Measurements from ENCODE around the gene RPL27A.

Gene RPL27A

DNA sequence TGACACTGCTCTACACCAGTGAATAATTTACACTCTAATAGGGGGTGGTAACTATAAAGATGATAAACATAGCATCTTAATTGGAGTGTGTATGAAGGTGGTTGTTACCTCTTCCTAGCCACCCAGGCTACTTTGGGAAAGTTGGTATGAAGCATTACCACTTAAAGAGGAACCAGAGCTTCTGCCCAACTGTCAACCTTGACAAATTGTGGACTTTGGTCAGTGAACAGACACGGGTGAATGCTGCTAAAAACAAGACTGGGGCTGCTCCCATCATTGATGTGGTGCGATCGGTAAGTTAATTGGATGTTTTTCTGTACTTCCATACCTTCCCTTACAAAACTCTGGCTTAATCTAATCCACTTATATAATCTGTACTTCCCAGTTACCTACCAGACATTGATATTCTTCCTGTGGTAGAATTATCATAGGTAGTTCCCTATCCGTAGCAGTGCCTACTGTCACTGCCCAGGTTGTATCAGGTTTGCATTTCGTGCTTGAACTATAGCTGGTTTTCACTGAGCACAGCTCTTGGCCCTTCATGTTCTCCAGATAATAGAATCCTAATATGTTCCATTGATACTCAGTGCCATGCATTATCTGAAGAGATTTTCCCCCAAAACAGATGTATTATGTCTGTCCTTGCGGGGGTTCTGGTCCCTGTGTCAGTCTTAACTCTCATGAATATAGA, 2.2 kb downstream of the RPL27A start:
- in situ Hi-C loops (cut with MboI; ENCODE audit: low sequenced_read_pairs): no loop called here
- H3K36me3 ChIP-seq (replicated peaks): peaks cover 60% of the 10 kb centered on the region
- H3K4me1 ChIP-seq: peaks cover 49% of the 10 kb centered on the region

GRCh38 chr11:8685306-8685705, 2.7 kb downstream of the RPL27A start:
- in situ Hi-C loops (cut with MboI; ENCODE audit: low sequenced_read_pairs): no loop called here
- peak overlapping the region; percentile 62; the same call in 1 of the 2 replicates for H3K4me3 ChIP-seq
- no peak for DNase-seq (ENCODE audit: low spot score in 2 of 2)
- H3K36me3 ChIP-seq (replicated peaks): peaks cover 60% of the 10 kb centered on the region
- H3K27me3 ChIP-seq (ENCODE audit: low read depth): no peaks in the 10 kb centered on the region
- peaks cover 50% of the 10 kb centered on the region for H3K4me1 ChIP-seq
- H3K9me3 ChIP-seq: no peaks in the 10 kb centered on the region

More for the DNA sequence above, 2.2 kb downstream of the RPL27A start:
- Histone ChIP-seq H3K4me3 (peak overlapping the region; percentile 62), H3K27me3 (ENCODE audit: low read depth) (no peaks in the 10 kb centered on the region), H3K9me3 (no peaks in the 10 kb centered on the region)
- no peak for DNase-seq (ENCODE audit: low spot score in 2 of 2)

GRCh38 chr11:8685820-8686219, 3.2 kb downstream of the RPL27A start:
- no peak for DNase-seq (ENCODE audit: low spot score in 2 of 2)
- peaks cover 50% of the 10 kb centered on the region for H3K4me1 ChIP-seq
- no peaks in the 10 kb centered on the region for H3K27me3 ChIP-seq (ENCODE audit: low read depth)
- in situ Hi-C loops (cut with MboI; ENCODE audit: low sequenced_read_pairs): no loop called here
- no peaks in the 10 kb centered on the region for H3K9me3 ChIP-seq
- no peak overlapping the region for H3K4me3 ChIP-seq
- peaks cover 65% of the 10 kb centered on the region for H3K36me3 ChIP-seq (replicated peaks)

DNA sequence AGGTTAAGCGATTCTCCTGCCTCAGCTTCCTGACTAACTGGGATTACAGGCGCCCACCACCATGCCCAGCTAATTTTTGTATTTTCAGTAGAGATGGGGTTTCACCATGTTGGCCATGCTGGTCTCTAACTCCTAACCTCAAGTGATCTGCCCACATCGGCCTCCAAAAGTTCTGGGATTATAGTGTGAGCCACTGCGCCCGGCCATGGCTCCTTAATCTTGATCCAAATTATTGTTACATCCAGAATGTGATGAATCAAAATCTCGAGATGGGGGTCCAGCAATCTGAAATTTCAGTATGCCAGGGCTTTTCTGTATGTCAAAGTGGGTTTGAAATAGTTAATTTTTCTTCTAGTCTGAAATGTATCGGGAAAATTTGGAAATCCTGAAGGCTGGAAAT, 3.7 kb downstream of the RPL27A start:
- Histone ChIP-seq H3K27me3 (ENCODE audit: low read depth) (no peaks in the 10 kb centered on the region), H3K9me3 (no peaks in the 10 kb centered on the region), H3K4me1 (peaks cover 50% of the 10 kb centered on the region), H3K4me3 (no peak overlapping the region), H3K36me3 (replicated peaks) (peaks cover 70% of the 10 kb centered on the region)
- DNase-seq (ENCODE audit: low spot score in 2 of 2): no peak
- in situ Hi-C loops (cut with MboI; ENCODE audit: low sequenced_read_pairs): no loop called here

GRCh38 chr11:8688414-8689362, 6.1 kb downstream of the RPL27A start:
- peak; percentile 95 to 97 for DNase-seq (ENCODE audit: low spot score in 2 of 2)
- peaks cover 82% of the 10 kb centered on the region for H3K36me3 ChIP-seq (replicated peaks)
- H3K4me3 ChIP-seq: peak overlapping the region; percentile 35
- H3K27me3 ChIP-seq (ENCODE audit: low read depth): no peaks in the 10 kb centered on the region
- no peaks in the 10 kb centered on the region for H3K9me3 ChIP-seq
- in situ Hi-C loops (cut with MboI; ENCODE audit: low sequenced_read_pairs): no loop called here
- H3K4me1 ChIP-seq: peaks cover 47% of the 10 kb centered on the region

DNA sequence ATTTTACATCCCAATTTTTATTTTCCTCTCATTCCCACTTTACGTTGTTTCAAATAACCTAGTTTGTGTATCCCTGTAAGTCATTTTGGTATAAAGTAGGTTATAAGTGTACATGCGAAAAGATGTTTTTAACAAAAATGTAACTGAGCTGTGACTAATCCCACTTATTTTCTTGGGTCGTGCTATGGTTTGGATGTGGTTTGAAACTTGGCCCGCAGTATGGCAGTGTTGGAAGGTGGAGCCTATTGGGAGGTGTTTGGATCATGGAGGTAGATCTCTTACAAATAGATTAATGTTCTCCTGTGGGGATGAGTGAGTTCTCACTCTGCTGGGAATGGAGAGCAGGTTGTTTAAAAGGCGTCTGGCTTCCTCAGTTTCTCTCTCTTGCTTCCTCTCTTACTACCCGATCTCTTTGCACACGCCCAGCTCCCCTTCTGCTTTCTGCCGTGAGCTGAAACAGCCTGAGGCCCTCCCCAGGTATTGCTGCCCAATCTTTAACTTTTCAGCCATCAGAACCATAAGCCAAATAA, 7.2 kb downstream of the RPL27A start:
- Histone ChIP-seq H3K27me3 (ENCODE audit: low read depth) (no peaks in the 10 kb centered on the region), H3K4me3 (peak overlapping the region; percentile 35), H3K9me3 (no peaks in the 10 kb centered on the region), H3K36me3 (replicated peaks) (peaks cover 80% of the 10 kb centered on the region), H3K4me1 (peaks cover 41% of the 10 kb centered on the region)
- no peak for DNase-seq (ENCODE audit: low spot score in 2 of 2)
- in situ Hi-C loops (cut with MboI; ENCODE audit: low sequenced_read_pairs): loop anchor here (10.0 kb wide), 1 partner anchor 115 kb away; no protein-coding TSS in a partner anchor

- Histone ChIP-seq H3K4me1 (peaks cover 33% of the 10 kb centered on the region), H3K9me3 (no peaks in the 10 kb centered on the region), H3K4me3 (no peak overlapping the region), H3K36me3 (replicated peaks) (peaks cover 78% of the 10 kb centered on the region), H3K27me3 (ENCODE audit: low read depth) (no peaks in the 10 kb centered on the region)
- no peak for DNase-seq (ENCODE audit: low spot score in 2 of 2)
- in situ Hi-C loops (cut with MboI; ENCODE audit: low sequenced_read_pairs): loop anchor here (10.0 kb wide), 1 partner anchor 114 kb away; no protein-coding TSS in a partner anchor
Observed at GRCh38 chr11:8690374-8691342, 8.1 kb downstream of the RPL27A start.

DNA sequence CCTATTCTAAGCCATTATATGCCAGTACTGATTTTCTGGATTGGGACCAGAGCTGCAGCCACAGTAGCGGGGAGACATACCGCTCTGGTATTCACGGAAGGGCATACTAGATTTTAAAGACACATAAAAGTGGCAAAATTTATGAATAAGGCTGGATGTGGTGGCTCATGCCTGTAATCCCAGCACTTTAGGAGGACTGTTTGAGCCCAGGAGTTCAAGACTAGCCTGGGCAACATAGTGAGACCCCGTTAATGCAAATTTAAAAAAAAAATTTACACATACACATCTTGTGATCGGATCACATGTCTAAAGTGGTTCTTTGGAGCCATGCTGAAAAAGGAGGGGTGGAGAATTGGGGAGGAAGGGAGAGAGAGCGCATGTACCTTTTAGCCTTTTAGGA, 9.0 kb downstream of the RPL27A start:
- Histone ChIP-seq H3K4me1 (peaks cover 26% of the 10 kb centered on the region), H3K4me3 (no peak overlapping the region), H3K27me3 (ENCODE audit: low read depth) (no peaks in the 10 kb centered on the region), H3K36me3 (replicated peaks) (peaks cover 73% of the 10 kb centered on the region), H3K9me3 (no peaks in the 10 kb centered on the region)
- no peak for DNase-seq (ENCODE audit: low spot score in 2 of 2)
- in situ Hi-C loops (cut with MboI; ENCODE audit: low sequenced_read_pairs): loop anchor here (10.0 kb wide), 1 partner anchor 113 kb away; no protein-coding TSS in a partner anchor

- DNase-seq (ENCODE audit: low spot score in 2 of 2): no peak
- no peaks in the 10 kb centered on the region for H3K9me3 ChIP-seq
- H3K4me1 ChIP-seq: peaks cover 18% of the 10 kb centered on the region
- no peak overlapping the region for H3K4me3 ChIP-seq
- in situ Hi-C loops (cut with MboI; ENCODE audit: low sequenced_read_pairs): loop anchor here (10.0 kb wide), 1 partner anchor 112 kb away; no protein-coding TSS in a partner anchor
- no peaks in the 10 kb centered on the region for H3K27me3 ChIP-seq (ENCODE audit: low read depth)
- H3K36me3 ChIP-seq (replicated peaks): peaks cover 69% of the 10 kb centered on the region
Observed at GRCh38 chr11:8692417-8692816, 9.8 kb downstream of the RPL27A start.

DNA sequence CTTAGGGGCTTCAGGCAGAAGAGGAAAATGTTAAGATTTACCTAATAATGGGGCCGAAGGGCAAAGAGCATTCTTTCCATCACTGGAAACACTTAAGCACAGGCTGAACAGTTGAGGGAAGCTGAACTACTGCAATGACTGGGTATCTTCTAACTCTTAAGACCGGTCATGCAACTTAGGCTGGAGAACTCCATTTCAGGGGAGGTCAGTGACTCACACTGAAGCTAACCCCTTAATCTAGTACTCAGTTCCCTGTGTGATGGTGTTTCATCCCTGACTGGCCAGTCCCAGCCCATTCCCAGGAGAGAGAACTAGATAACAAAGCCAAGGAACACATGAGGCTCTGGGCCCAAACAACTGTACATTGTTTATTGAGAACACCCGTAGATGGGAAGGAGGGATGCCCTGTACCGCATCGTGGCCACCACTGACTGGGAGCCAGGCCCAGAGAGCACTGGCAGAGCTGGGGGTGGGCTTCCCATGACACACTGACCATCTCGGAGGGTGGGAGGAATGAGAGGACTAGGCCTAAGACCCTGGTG, 10.5 kb downstream of the RPL27A start:
- DNase-seq (ENCODE audit: low spot score in 2 of 2): no peak
- peaks cover 62% of the 10 kb centered on the region for H3K36me3 ChIP-seq (replicated peaks)
- in situ Hi-C loops (cut with MboI; ENCODE audit: low sequenced_read_pairs): loop anchor here (10.0 kb wide), 1 partner anchor 112 kb away; no protein-coding TSS in a partner anchor
- H3K9me3 ChIP-seq: no peaks in the 10 kb centered on the region
- peaks cover 12% of the 10 kb centered on the region for H3K4me1 ChIP-seq
- no peak overlapping the region for H3K4me3 ChIP-seq
- no peaks in the 10 kb centered on the region for H3K27me3 ChIP-seq (ENCODE audit: low read depth)

- no peak overlapping the region for H3K4me3 ChIP-seq
- H3K36me3 ChIP-seq (replicated peaks): peaks cover 59% of the 10 kb centered on the region
- in situ Hi-C loops (cut with MboI; ENCODE audit: low sequenced_read_pairs): loop anchor here (10.0 kb wide), 1 partner anchor 111 kb away; no protein-coding TSS in a partner anchor
- no peak for DNase-seq (ENCODE audit: low spot score in 2 of 2)
- peaks cover 14% of the 10 kb centered on the region for H3K4me1 ChIP-seq
- no peaks in the 10 kb centered on the region for H3K27me3 ChIP-seq (ENCODE audit: low read depth)
- no peaks in the 10 kb centered on the region for H3K9me3 ChIP-seq
Observed at GRCh38 chr11:8693555-8693954, 11.0 kb downstream of the RPL27A start.

GRCh38 chr11:8694137-8694536, 11.5 kb downstream of the RPL27A start:
- Histone ChIP-seq H3K4me3 (no peak overlapping the region), H3K9me3 (no peaks in the 10 kb centered on the region), H3K36me3 (replicated peaks) (peaks cover 58% of the 10 kb centered on the region), H3K27me3 (ENCODE audit: low read depth) (no peaks in the 10 kb centered on the region), H3K4me1 (peaks cover 19% of the 10 kb centered on the region)
- in situ Hi-C loops (cut with MboI; ENCODE audit: low sequenced_read_pairs): loop anchor here (10.0 kb wide), 1 partner anchor 111 kb away; no protein-coding TSS in a partner anchor
- DNase-seq (ENCODE audit: low spot score in 2 of 2): no peak

Data from HAP-1 (cell line).